Activated naive CD4-positive, alpha-beta T cell treated with Interleukin-2 at 50 U/mL for 16 hours (primary cell): ENCODE measurements around the gene WDR49.
"Not testable (repeated sequence)": the region's sequence is repeated elsewhere in the genome, so short reads cannot be mapped to it uniquely, and the experiment has no call there.

ENCODE experiments used
- DNase-seq: peaks from one replicate; pipeline ENCODE4 v3.0.0-alpha.2; 2020

The WDR49 gene

GRCh38 chr3:167653760-167654159, at the start of gene WDR49:
WDR49 (minus strand) TSS chr3:167653942; CDS start chr3:167653425, 517 bp downstream.
- DNase-seq = no peak

GRCh38 chr3:167700926-167701325, 47.2 kb upstream of the WDR49 start:
- DNase-seq = no peak

DNA sequence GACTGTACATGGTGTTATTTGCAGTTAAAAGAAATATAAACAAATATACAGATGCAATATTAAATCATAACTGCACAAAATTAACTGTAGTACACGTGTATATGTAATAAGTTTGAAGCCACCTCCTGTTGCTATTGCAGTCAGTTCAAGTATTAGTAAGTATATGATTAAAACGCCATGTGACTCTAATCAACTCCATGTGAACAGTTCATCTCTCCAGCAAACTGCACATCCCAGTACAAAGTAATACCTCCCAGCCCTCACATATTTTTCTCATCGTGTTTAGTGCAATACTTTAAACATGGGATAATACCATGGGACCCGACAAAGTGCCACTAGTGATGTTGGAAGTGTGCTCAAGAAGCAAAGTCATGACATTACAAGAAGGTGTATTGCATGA, 46.3 kb upstream of the WDR49 start:
- DNase-seq = no peak

DNA sequence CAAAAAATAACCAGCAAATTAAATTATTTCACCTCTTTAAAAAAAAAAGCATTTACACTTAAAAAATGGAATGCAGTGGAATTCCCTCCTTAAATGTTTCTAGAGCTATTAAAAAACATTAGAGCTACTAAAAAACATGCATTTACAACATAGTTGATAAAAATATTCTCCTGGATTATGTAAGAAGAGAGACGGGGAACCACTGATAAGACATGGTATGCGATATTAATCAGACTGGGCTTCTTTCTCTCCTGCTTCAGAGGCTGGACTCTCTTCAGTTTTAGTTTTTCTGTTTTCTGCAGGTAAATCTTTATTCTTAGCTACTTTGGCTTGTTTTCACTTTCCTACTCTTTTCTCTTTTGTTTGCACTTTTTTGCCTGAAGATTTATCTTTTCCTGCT, 40.4 kb upstream of the WDR49 start:
- DNase-seq = no peak

DNA sequence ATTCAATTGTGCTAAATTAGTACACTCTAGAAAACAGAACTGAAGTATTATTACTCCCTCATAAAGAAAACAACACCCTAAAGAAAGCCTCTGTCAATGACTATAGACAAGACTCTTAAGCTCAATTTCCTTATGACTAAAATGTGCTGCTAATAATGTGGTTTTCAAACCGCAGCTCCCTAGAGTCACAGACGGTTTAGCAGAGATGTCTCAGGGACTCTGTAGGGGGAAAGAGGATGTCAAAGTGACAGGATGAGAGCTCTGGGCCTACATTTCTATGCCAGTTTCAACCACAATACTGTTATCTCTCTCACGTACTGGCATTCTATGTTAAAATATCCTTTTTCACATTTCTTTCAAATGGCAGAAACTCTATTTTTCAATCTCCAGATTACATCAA, 37.6 kb upstream of the WDR49 start:
- peak; percentile 29 for DNase-seq

DNA sequence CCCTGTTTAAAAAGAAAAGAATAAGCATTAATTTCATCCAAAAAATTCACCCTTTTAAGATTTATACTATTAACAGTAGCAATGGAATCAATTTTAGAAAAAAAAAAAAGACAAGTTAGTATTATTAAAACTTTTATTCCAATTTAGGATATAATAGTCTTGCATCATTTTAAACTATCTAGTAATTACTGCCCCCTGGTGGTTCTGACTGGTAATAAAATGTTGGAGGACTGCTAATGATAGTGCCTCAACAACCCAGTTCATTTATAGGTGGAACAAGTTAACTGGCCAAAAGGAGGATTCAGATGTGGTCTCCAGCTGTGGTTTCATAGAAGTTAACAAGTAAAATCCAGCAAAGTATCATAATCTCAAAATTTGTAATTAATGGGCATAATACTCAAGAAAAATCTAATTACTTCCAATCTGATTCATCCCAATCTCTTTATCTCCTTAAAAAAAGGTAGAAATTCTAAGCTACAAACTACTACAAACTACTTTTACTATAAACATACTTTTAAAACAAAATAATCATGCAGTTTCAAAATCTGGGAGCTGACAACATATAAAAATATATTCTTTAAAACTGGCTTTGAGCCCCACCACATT, 30.7 kb upstream of the WDR49 start:
- peak; percentile 3 for DNase-seq

- no peak for DNase-seq
These were observed 25.8 kb upstream of the WDR49 start for GRCh38 chr3:167679526-167679925.

- DNase-seq = no peak
These were observed 22.1 kb upstream of the WDR49 start for GRCh38 chr3:167675848-167676247.

DNA sequence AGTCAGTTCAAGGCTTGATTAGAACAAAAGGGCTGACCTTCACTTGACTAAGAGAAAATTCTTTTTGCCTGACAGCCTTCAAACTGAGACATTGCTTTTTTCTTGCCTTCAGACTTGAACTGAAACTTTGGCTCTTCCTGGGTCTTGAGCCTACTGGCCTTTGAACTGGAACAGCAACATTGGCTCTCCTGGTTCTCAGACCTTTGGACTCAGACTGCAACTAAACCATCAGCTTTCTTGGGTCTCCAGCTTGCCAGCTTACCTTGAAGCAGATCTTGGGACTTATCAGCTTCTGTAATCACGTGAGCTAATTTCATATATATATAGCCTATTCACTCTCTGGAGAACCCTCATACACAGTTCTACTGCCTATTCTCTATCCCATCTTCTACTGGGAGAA, 19.5 kb upstream of the WDR49 start:
- DNase-seq = no peak

- DNase-seq = no peak
These were observed 18.2 kb upstream of the WDR49 start for GRCh38 chr3:167671878-167672427.

DNA sequence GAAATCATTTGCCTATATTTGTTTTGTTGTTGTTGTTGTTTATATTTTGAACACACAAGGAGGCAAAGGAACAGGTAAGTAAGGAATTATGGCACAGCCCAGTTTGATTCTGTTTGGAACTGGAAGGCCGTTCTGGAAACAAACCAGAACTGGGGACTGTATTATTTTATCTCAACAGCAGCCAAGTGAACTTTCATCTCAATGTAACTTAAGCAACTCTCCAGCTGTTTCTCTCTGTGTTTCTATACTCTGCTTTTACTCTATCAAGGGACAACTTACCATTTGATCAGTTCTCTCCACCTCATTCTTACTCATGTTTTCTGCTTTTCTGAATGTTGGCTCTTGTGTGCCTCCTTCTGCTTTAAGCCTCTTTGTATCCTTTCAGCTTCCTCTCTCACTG, 16.0 kb upstream of the WDR49 start:
- DNase-seq = no peak

DNA sequence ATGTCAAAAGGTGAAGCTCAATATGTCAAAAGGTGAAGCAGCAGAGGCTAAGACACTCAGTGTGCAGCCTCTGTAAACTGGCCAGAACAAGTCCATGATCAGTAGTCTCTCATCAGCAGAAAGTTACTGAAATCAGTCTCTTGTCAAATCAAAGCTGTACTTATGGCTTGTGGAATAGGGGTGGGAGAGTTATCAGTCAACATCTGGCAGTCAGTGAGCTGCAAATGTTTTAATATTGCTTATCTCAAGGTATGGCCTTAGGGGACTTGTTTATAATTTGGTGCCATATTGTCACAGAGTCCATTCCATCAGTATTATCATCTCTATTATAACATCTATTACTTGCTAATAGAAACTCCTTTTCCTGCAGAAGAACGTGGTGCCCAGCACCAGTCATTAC, 14.9 kb upstream of the WDR49 start:
- DNase-seq = no peak

DNA sequence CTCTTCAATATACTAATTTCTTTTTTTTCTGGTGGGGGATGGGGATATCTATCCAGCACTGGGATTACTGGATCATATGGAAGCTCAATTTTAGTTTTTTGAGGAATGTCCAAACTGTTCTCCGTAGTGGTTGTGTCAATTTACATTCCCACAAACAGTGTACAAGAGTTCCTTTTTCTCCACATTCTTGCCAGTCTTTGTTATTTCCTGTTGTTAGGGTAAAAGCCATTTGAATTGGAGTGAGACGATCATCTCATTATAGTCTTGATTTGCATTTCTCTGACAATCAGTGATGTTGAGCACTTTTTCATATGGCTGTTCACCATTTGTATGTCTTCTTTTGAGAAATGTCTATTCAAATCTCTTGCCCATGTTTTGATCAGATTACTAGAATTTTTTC, 12.8 kb upstream of the WDR49 start:
- DNase-seq = no peak

DNA sequence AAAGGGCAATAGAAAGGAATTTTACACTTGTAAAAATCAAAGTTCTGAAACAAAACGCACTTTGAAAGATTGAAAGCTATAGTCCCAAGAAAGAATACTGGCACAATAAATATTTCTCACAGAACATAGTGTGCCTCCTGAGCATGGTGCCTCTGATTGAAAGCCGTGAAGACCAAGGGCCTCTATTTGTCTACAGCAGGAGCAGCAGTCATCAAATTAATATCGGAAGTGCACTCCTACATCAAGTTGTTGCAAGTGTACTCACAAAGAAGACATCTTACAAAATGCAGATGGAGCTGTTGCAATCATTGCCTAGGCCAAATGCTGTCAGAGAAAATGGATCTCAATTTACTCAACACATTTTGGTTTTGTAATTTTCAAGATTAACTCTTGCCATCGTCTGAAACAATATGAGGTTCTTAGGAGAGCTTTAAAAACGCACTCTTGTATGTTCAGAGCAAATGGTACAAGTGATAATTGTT, 9.2 kb upstream of the WDR49 start:
- no peak for DNase-seq

GRCh38 chr3:167657684-167658225, 4.0 kb upstream of the WDR49 start:
- no peak for DNase-seq

GRCh38 chr3:167656821-167657220, 3.1 kb upstream of the WDR49 start:
- no peak for DNase-seq

- DNase-seq = no peak
These were observed 587 bp downstream of the WDR49 start for GRCh38 chr3:167653155-167653554.

DNA sequence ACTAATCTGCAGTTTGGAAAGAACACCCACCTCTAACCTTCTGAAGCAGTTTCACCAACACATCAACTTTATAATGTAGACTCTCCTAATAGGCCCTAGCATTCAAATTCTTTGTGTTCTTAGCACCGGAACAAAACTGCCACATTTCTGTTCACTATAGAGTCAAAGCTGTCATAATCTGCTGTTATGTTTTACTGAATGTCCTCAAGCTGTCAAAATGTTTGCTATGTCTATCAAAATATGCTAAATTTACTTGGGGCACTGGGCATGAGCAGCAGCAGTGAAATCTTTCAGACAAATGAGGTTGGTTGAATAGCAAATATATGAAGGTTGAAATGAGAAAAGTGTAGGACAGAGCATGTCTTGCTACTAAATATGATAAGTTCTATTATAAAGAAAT, 1.9 kb downstream of the WDR49 start:
- DNase-seq = no peak

- DNase-seq = no peak
These were observed 3.3 kb downstream of the WDR49 start for GRCh38 chr3:167650459-167650858.

GRCh38 chr3:167649746-167650145, 4.0 kb downstream of the WDR49 start:
- DNase-seq = no peak

DNA sequence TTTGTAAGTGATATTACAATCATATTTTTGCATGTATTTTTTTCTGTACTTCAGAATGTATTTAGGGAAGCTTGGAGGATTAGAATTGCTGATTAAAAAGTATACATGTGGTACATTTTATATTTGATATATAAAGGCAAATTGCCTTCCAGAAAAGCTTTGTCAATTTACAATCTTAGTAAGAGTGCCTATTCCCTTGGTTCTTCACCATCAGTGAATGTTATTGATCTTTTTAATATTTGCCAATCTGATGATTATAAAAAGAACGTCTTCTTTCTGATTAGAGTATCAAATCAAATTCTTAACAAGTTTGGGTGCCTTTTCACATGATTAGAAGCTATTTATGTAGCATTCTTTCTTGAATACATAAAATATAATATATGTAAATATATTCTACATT, 9.1 kb downstream of the WDR49 start:
- no peak for DNase-seq

GRCh38 chr3:167631471-167631870, 22.3 kb downstream of the WDR49 start:
- DNase-seq = no peak

DNA sequence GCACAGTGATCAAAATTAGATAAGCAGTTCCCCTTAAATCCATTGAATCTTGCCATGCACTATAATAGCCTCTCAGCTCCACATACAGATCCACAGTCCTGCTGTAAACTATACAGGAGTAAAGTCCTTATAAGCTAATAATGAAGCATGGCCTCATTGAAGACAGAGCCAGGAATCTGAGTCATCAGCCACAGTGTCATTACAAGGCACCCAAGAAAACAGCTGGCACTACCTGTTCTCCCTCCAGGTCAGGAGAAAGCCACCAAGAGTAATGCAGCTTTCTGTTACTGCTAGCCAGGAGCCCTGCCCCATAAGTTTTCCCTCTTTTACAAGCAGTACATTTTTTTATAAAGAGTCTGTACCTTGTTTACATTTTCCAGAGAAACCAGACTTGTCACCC, 27.3 kb downstream of the WDR49 start:
- DNase-seq = no peak

- DNase-seq = no peak
These were observed 38.7 kb downstream of the WDR49 start for GRCh38 chr3:167615030-167615429.

DNA sequence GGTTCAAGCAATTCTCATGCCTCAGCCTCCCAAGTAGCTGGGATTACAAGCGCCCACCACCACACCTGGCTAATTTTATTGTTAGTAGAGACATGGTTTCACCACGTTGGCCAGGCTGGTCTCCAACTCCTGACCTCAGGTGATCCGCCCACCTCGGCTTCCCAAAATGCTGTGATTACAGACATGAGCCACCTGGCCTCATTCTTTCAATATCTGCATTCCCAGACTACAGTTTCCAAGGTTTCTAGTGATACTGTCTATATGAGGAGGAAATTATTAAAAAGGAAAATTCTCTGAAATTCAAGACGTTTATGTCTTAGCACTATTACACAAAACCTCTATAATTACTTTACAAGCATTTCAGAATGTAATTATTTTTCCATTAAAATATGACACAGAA, 39.5 kb downstream of the WDR49 start:
- not testable (repeated sequence) for DNase-seq
